Stimulated activated CD4-positive, alpha-beta T cell treated with anti-CD3 and anti-CD28 coated beads, Interleukin-2, amount 100 ng/mL, for 48 hours (primary cell): ENCODE measurements around the gene TCL1B.
"Not testable (repeated sequence)": the region's sequence is repeated elsewhere in the genome, so short reads cannot be mapped to it uniquely, and the experiment has no call there.

Source experiments
- DNase-seq, 2 donors: peaks; one replicate each; pipeline ENCODE4 v3.0.0-alpha.2; 2020

The TCL1B gene

GRCh38 chr14:95703805-95704204, 17.6 kb downstream of the TCL1B start:
- no peak for DNase-seq

- DNase-seq, result no peak
Measured at GRCh38 chr14:95705518-95705917, 19.3 kb downstream of the TCL1B start.

GRCh38 chr14:95707327-95707726, 21.1 kb downstream of the TCL1B start:
- DNase-seq, result no peak

GRCh38 chr14:95710106-95710505, 23.9 kb downstream of the TCL1B start:
- no peak for DNase-seq

- no peak for DNase-seq
Measured at GRCh38 chr14:95711476-95712176, 25.4 kb downstream of the TCL1B start.

- no peak for DNase-seq
Measured at GRCh38 chr14:95712398-95712797, 26.2 kb downstream of the TCL1B start.

- DNase-seq, result no peak
Measured at GRCh38 chr14:95713596-95714371, 27.6 kb downstream of the TCL1B start, which contains the start of gene TCL1A. TCL1A (minus strand) TSS chr14:95714125; CDS start chr14:95714066, 59 bp downstream.

GRCh38 chr14:95722525-95723190, 36.4 kb downstream of the TCL1B start:
- no peak for DNase-seq

GRCh38 chr14:95725685-95726336, 39.6 kb downstream of the TCL1B start:
- DNase-seq, result no peak

- no peak for DNase-seq
Measured at GRCh38 chr14:95727056-95727700, 41.0 kb downstream of the TCL1B start.

- DNase-seq, result not testable (repeated sequence)
Measured at GRCh38 chr14:95729402-95730028, 43.3 kb downstream of the TCL1B start.

GRCh38 chr14:95730126-95730525, 43.9 kb downstream of the TCL1B start:
- no peak for DNase-seq

GRCh38 chr14:95733212-95733611, 47.0 kb downstream of the TCL1B start:
- no peak for DNase-seq

- DNase-seq, result no peak
Measured at GRCh38 chr14:95739356-95739755, 53.1 kb downstream of the TCL1B start.

- no peak for DNase-seq
Measured at GRCh38 chr14:95741038-95741490, 54.8 kb downstream of the TCL1B start.

GRCh38 chr14:95741781-95742180, 55.6 kb downstream of the TCL1B start:
- no peak for DNase-seq
